ENCODE data around the gene METTL2A. TPM values are rescaled to one million over a fixed set of nuclear protein-coding genes. Genes with fewer than 3 reads are reported as not detected.
"Not testable (repeated sequence)": the region's sequence is repeated elsewhere in the genome, so short reads cannot be mapped to it uniquely, and the experiment has no call there.

METTL2A gene
- total RNA-seq, 2 donors from 2014 or later = 7.2 to 22.0 TPM

DNA sequence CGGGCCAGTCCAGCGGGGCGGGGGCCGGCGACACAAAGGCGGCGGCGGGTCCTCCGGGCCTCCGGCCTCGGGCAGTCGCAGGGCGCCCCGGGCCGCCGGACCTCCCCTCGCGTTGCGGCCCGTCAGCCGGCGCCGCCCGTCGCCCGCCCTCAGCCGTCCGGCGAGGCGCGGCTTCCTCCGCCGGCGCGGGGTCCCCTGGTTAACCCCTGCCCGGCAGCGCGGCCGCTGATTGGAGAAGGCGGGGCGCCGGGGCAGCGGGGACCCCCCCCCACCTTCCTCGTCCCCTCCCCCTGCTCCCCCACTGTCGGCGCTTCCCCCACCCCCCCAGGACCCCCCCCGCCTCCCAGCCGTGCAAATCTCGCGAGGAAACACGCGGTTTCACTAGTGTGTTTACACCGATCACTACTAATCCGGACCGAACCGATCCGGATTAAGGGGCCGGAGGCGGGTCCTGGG is 54.8 kb downstream of the METTL2A start, which contains the start of gene TLK2:
TSS of gene TLK2 (plus strand) at position 402 of the 456 bp plus-strand sequence. CDS start 2,301 bp downstream, outside the sequence.
- Histone ChIP-seq H3K4me1 (ENCODE audit: control insufficient read depth in 1 of 2, low read depth in 2 of 2) (peaks cover 16 to 36% of the 10 kb centered on the region in 2 donors), H3K27me3 (replicated peaks; ENCODE audit: insufficient read depth) (no peaks in the 10 kb centered on the region), H3K9me3 (no peaks in the 10 kb centered on the region), H3K4me3 (peak within 1 kb of the TSS; percentile 82), H3K27ac (peak within 1 kb of the TSS; percentile 88 to 91), H3K36me3 (no peaks in the 10 kb centered on the region)
- DNase-seq (ENCODE audit: low spot score) = no peak
- TF ChIP-seq, protein P1, sequence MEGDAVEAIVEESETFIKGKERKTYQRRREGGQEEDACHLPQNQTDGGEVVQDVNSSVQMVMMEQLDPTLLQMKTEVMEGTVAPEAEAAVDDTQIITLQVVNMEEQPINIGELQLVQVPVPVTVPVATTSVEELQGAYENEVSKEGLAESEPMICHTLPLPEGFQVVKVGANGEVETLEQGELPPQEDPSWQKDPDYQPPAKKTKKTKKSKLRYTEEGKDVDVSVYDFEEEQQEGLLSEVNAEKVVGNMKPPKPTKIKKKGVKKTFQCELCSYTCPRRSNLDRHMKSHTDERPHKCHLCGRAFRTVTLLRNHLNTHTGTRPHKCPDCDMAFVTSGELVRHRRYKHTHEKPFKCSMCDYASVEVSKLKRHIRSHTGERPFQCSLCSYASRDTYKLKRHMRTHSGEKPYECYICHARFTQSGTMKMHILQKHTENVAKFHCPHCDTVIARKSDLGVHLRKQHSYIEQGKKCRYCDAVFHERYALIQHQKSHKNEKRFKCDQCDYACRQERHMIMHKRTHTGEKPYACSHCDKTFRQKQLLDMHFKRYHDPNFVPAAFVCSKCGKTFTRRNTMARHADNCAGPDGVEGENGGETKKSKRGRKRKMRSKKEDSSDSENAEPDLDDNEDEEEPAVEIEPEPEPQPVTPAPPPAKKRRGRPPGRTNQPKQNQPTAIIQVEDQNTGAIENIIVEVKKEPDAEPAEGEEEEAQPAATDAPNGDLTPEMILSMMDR (IDR thresholded peaks at IDR 0.05) = no peak
- peak; percentile 60 for ATAC-seq (ENCODE audit: insufficient number of reproducible peaks, low FRiP score, low read depth)

DNA sequence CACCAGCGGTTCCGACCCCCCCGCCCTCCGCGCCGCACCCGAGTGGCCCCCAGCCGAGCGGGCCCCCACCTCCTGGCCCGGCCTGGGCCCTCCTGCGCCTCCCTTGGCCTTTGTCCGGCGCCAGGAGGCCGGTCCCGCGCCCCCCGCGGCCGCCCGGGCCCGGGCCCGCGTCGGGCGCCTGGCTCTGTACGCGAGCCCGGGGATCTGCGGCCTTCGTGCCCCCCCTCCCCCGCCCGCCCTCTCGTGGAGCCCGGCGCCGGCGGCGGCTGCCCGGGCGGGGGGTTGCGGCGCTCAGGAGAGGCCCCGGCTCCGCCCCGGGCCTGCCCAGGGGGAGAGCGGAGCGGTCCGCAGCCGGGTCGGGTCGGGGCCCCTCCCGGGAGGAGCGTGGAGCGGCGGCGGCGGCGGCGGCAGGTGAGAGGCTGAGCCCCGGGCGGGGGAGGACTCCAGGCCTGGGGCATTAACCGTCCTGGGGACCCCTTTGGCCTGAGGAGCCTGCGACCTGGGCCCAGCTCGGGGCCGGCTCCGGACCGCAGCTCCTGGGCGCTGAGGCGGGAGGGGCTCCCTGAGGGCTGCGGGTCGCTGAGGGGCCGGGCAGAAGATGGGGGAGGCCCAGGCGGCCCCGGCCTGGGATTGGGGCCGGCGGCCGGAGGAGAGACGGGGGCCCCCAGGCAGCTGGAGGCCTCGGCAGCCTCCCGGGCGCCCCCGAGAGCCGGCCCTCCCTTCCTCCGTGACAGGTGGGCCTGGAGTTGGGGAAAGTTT is 55.4 kb downstream of the METTL2A start:
- peak overlapping the region; percentile 82 for H3K4me3 ChIP-seq
- peak; percentile 14 for ATAC-seq (ENCODE audit: insufficient number of reproducible peaks, low FRiP score, low read depth)
- peaks cover 16 to 38% of the 10 kb centered on the region in 2 donors for H3K4me1 ChIP-seq (ENCODE audit: control insufficient read depth in 1 of 2, low read depth in 2 of 2)
- H3K27ac ChIP-seq = peak overlapping the region; percentile 88 to 91
- not testable (repeated sequence) for H3K27me3 ChIP-seq (replicated peaks; ENCODE audit: insufficient read depth); DNase-seq (ENCODE audit: low spot score); H3K36me3 ChIP-seq; H3K9me3 ChIP-seq

DNA sequence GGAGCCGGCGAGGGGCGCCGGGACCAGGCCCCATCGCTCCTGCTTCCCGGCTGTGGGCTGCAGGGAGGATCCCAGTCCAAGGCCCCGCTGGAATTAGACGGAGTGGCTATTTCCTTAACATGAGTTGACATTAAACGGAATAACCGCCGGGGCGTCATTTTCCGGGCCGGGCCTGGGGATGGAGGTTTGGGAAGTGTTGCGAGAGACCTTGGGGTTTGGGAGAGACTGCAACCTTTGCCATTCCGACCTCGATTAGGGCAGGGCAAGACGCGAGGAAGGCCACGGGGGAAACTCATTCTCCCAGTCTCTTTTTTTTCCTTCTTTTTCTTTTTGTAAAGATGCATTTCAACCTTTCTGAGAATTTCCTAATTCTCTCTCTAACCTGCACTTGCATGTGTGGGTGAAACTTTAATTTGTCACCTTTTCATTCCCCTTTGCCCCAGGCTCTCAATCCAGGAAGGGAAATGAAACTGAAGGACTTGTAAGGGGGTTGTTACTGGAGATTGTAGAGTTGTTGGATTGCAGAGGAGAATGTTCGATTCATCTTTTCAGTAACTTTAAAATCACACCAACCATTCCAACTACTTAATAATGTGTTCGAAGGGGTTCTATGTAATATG is 56.1 kb downstream of the METTL2A start:
- ATAC-seq (ENCODE audit: insufficient number of reproducible peaks, low FRiP score, low read depth); H3K27me3 ChIP-seq (replicated peaks; ENCODE audit: insufficient read depth); H3K36me3 ChIP-seq; DNase-seq (ENCODE audit: low spot score); H3K9me3 ChIP-seq: not testable (repeated sequence)
- Histone ChIP-seq H3K27ac (peak overlapping the region; percentile 88 to 91), H3K4me3 (peak overlapping the region; percentile 82), H3K4me1 (ENCODE audit: control insufficient read depth in 1 of 2, low read depth in 2 of 2) (peaks cover 19 to 45% of the 10 kb centered on the region in 2 donors)

DNA sequence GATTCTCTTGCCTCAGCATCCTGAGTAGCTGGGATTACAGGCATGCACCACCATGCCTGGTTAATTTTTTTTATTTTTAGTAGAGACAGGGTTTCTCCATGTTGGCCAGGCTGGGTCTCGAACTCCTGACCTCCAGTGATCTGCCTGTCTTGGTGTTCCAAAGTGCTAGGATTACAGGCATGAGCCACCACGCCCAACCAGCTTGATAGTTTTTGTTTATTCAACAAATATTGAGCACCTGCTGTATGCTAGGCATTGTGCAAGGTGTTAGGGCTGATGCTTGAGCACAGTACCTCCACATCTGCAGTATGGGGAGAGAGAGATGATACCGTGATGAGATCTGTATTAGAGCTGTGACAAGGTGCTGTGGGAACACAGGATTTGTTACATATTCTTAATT is 58.9 kb downstream of the METTL2A start:
- not testable (repeated sequence) for DNase-seq (ENCODE audit: low spot score); H3K27ac ChIP-seq; H3K36me3 ChIP-seq; H3K4me3 ChIP-seq; ATAC-seq (ENCODE audit: insufficient number of reproducible peaks, low FRiP score, low read depth); H3K27me3 ChIP-seq (replicated peaks; ENCODE audit: insufficient read depth); H3K9me3 ChIP-seq
- H3K4me1 ChIP-seq (ENCODE audit: control insufficient read depth in 1 of 2, low read depth in 2 of 2) = peaks cover 15 to 40% of the 10 kb centered on the region in 2 donors

DNA sequence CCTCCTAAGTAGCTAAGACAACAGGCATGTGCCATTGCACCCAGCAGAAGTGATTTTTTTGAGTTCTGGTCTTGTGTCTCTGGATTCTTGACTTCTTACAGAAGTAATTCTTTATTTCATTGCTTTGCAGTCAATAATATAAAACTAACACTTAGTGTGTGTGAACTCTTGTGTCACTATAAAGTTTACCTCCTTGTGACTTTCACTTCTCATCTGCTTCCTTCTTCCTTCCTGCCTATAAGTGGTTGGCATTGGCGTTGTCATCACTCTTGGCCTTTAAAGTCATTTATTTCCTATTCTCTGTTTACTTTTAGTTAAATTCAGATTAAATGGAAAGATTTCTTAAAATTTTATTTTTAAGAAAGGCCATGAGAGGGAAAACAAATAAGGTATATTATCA is 67.3 kb downstream of the METTL2A start:
- H3K4me1 ChIP-seq (ENCODE audit: control insufficient read depth in 1 of 2, low read depth in 2 of 2); H3K36me3 ChIP-seq; ATAC-seq (ENCODE audit: insufficient number of reproducible peaks, low FRiP score, low read depth); H3K4me3 ChIP-seq; H3K27me3 ChIP-seq (replicated peaks; ENCODE audit: insufficient read depth); DNase-seq (ENCODE audit: low spot score); H3K9me3 ChIP-seq; H3K27ac ChIP-seq: not testable (repeated sequence)

DNA sequence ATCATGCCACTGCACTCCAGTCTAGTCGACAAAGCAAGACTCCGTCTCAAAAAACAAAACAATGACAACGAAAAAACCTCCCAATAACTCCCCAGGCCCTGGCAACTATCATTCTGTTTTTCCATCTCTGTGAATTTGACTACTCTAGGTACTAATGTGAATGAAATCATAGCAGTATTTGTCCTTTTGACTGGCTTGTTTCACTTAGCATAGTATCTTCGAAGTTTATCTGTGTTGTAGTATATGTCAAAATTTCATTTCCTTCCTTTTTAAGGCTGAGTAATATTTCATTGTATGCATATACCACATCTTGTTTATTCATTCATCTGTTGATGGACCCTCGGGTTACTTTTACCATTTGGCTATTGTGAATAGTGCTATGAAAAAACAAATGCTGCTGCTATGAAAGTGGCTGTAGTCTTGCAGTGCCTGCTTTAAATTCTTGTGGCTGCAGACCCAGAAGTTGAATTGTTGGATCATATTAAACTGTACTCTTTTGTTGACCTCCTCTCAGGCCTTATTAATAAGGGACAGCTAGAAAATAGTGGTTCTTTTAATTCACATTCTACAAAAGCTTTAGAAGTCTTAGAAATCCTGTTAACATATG is 69.5 kb downstream of the METTL2A start:
- H3K27me3 ChIP-seq (replicated peaks; ENCODE audit: insufficient read depth); ATAC-seq (ENCODE audit: insufficient number of reproducible peaks, low FRiP score, low read depth); H3K36me3 ChIP-seq; DNase-seq (ENCODE audit: low spot score); H3K9me3 ChIP-seq; H3K27ac ChIP-seq; H3K4me3 ChIP-seq; H3K4me1 ChIP-seq (ENCODE audit: control insufficient read depth in 1 of 2, low read depth in 2 of 2): not testable (repeated sequence)

DNA sequence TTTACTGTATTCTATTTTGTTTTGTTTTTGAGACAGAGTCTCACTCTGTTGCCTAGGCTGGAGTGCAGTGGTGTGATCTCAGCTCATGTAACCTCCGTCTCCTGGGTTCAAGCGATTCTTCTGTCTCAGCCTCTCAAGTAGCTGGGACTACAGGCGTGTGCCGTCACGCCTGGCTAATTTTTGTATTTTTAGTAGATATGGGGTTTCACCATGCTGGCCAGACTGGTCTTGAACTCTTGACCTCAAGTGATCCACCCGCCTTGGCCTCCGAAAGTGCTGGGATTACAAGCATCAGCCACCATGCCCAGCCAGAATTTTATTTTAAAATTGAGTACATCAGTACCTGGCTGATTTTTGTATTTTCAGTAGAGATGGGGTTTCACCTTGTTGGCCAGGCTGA is 70.4 kb downstream of the METTL2A start:
- DNase-seq (ENCODE audit: low spot score); H3K27ac ChIP-seq; H3K9me3 ChIP-seq; H3K4me1 ChIP-seq (ENCODE audit: control insufficient read depth in 1 of 2, low read depth in 2 of 2); H3K4me3 ChIP-seq; ATAC-seq (ENCODE audit: insufficient number of reproducible peaks, low FRiP score, low read depth); H3K36me3 ChIP-seq; H3K27me3 ChIP-seq (replicated peaks; ENCODE audit: insufficient read depth): not testable (repeated sequence)

DNA sequence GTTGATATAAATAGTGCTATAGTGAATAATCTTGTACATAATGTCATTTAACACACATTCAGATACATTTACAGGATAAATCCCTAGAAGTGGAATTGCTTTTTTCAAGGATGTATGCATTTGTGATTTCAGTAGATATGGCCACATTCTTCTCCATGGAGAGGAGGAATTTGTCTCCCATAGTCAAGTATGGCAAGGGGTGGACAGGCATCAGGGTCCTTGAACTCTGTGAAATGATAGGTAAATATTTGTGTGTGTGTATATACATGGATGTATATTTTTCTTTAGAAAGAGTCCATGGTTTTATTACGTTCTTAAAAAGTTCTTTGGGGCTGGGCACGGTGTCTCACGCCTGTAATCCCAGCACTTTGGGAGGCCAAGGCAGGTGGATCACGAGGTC is 72.6 kb downstream of the METTL2A start:
- DNase-seq (ENCODE audit: low spot score); H3K9me3 ChIP-seq; H3K27me3 ChIP-seq (replicated peaks; ENCODE audit: insufficient read depth); H3K36me3 ChIP-seq; H3K4me1 ChIP-seq (ENCODE audit: control insufficient read depth in 1 of 2, low read depth in 2 of 2); H3K4me3 ChIP-seq; ATAC-seq (ENCODE audit: insufficient number of reproducible peaks, low FRiP score, low read depth); H3K27ac ChIP-seq: not testable (repeated sequence)

DNA sequence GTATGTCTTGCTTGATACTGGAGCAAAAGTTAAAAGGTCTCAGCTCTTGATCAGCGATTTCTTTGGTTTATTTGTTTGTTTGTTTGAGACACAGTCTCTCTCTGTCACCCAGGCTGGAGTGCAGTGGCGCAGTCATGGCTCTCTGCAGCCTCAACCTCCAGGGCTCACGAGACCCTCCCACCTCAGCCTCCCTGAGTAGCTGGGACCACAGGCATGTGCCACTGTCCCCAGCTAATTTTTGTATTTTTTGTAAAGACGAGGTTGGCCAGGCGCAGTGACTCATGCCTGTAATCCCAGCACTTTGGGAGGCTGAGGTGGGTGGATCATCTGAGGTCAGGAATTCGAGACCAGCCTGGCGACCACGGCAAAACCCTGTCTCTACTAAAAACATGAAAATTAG is 75.1 kb downstream of the METTL2A start:
- not testable (repeated sequence) for ATAC-seq (ENCODE audit: insufficient number of reproducible peaks, low FRiP score, low read depth); H3K4me1 ChIP-seq (ENCODE audit: control insufficient read depth in 1 of 2, low read depth in 2 of 2); H3K36me3 ChIP-seq; H3K27ac ChIP-seq; H3K9me3 ChIP-seq; DNase-seq (ENCODE audit: low spot score); H3K27me3 ChIP-seq (replicated peaks; ENCODE audit: insufficient read depth); H3K4me3 ChIP-seq

All from thoracic aorta (tissue), 2 donors.